ENCODE measurements around the gene SLCO4A1.

DNA sequence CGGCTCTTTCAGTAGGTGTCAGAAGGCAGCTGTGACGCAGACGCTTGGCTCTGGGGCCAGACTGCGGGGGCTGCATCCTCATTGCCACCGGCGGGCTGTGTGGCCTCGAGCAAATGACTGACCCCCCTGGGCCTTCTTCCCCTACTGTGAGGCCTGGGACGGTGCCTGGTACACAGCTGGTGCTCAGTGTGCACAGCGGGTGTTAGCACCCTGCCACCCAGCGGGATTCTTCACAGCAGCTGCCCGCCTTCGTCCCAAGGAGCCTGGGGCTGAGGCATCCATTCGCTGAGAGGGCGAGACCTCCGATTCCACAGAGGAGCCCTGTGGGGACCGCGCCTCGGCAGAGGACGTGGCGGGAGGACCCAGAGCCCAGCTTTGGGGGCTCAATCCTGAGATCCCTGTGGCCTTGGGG, 10.6 kb downstream of the SLCO4A1 start:
- TF ChIP-seq POLR2AphosphoS5 (IDR thresholded peaks at IDR 0.05; ENCODE audit: low read depth, low read length) (no peak), SIN3A (IDR thresholded peaks at IDR 0.05; ENCODE audit: borderline replicate concordance, insufficient read depth, low read length) (no peak)
